Measurements from ENCODE around the gene ZC3H4. TPM values are rescaled to one million over a fixed set of nuclear protein-coding genes. Genes with fewer than 3 reads are reported as not detected.

Gene ZC3H4
- total and polyA plus RNA-seq, 10 of the 15 experiments (the other 5 are each of a cell fraction or from before 2014, with no cell fraction given) = 5.1 to 86.3 (median 15.5) TPM

- no peak for TF ChIP-seq MTA2 (IDR thresholded peaks at IDR 0.05; ENCODE audit: low read depth)
- no peak for TF ChIP-seq ASH2L (IDR thresholded peaks at IDR 0.05; ENCODE audit: borderline replicate concordance, low read depth)
- no peak for TF ChIP-seq CEBPB (IDR thresholded peaks at IDR 0.05; ENCODE audit: borderline replicate concordance in 1 of 2, low read depth in 2 of 2, low read length in 2 of 2)
- no peak for TF ChIP-seq SPI1 (IDR thresholded peaks at IDR 0.05; ENCODE audit: borderline replicate concordance, insufficient read depth, low read depth, low read length)
- no peak for TF ChIP-seq BCLAF1 (IDR thresholded peaks at IDR 0.05)
Observed at GRCh38 chr19:47071731-47072130, 41.8 kb downstream of the ZC3H4 start (continued).

GRCh38 chr19:47070756-47071155, 42.8 kb downstream of the ZC3H4 start:
- BruUV-seq (replicated peaks) = no TSS peak
- Histone ChIP-seq H3K27me3 (replicated peaks in 1 of 2; ENCODE audit: control insufficient read depth in 2 of 2, insufficient read depth in 2 of 2, low read length in 1 of 2) (no peaks in the 10 kb centered on the region), H2AFZ (ENCODE audit: control insufficient read depth, low read depth, low read length) (no peak overlapping the region), H3K9me3 (replicated peaks; ENCODE audit: control insufficient read depth, insufficient read depth, low read length) (no peaks in the 10 kb centered on the region), H3K4me1 (ENCODE audit: control insufficient read depth, insufficient read depth, low read length) (no peaks in the 10 kb centered on the region), H3K27ac (ENCODE audit: control insufficient read depth, insufficient read depth) (no peak overlapping the region), H3K79me2 (ENCODE audit: control insufficient read depth, insufficient read depth, low read length) (no peaks in the 10 kb centered on the region), H3K4me2 (ENCODE audit: control insufficient read depth, insufficient read depth) (no peak overlapping the region), H3K4me3 (no peak overlapping the region), H3K36me3 (ENCODE audit: control insufficient read depth in 2 of 2, insufficient read depth in 2 of 2, low read length in 1 of 2) (peaks cover 28 to 68% of the 10 kb centered on the region in 2 experiments), H3K9ac (ENCODE audit: control insufficient read depth, insufficient read depth, low read length) (no peak overlapping the region), H4K20me1 (ENCODE audit: control insufficient read depth, insufficient read depth) (peaks cover 4% of the 10 kb centered on the region)
- POLR2A ChIA-PET = no interaction called here
- RAD21 ChIA-PET (ENCODE audit: unreplicated experiment) = no interaction called here
- TF ChIP-seq KAT2A (conservative IDR thresholded peaks at IDR 0.05; ENCODE audit: control insufficient read depth, low read depth, low read length) (no peak), NKRF (conservative IDR thresholded peaks at IDR 0.05) (no peak), ZZZ3 (IDR thresholded peaks at IDR 0.05; ENCODE audit: control insufficient read depth, insufficient read length, low read depth) (no peak), POLR2AphosphoS2 (IDR thresholded peaks at IDR 0.05; ENCODE audit: low read depth, low read length) (no peak), ZNF24 (IDR thresholded peaks at IDR 0.05) (no peak), RELB (IDR thresholded peaks at IDR 0.05; ENCODE audit: low read depth) (no peak), RUNX3 (IDR thresholded peaks at IDR 0.05; ENCODE audit: low read length) (no peak), STAT3 (IDR thresholded peaks at IDR 0.05; ENCODE audit: low read depth, low read length) (no peak), KLF5 (IDR thresholded peaks at IDR 0.05; ENCODE audit: partially characterized antibody) (no peak), SMARCA5 (IDR thresholded peaks at IDR 0.05) (no peak), TCF7 (IDR thresholded peaks at IDR 0.05; ENCODE audit: borderline replicate concordance) (no peak)
- CTCF ChIA-PET = no interaction called here
- SMC1A ChIA-PET (ENCODE audit: uncharacterized antibody, unreplicated experiment) = no interaction called here
- WGBS (ENCODE audit: insufficient coverage, insufficient replicate concordance, low lambda C conversion rate, missing lambda C conversion rate) = 93% methylated on average over 18 of the region's 18 CpGs
- FAIRE-seq (no peak), DNase-seq (ENCODE audit: low read depth, low spot score) (no peak), ATAC-seq (no peak)
- intact Hi-C loops (cut with micrococcal nuclease; ENCODE audit: unreplicated experiment) (no loop called here), in situ Hi-C loops (cut with MboI) (no loop called here)

All from GM12878 (cell line).